ENCODE results near the gene ITPRIP.

DNA sequence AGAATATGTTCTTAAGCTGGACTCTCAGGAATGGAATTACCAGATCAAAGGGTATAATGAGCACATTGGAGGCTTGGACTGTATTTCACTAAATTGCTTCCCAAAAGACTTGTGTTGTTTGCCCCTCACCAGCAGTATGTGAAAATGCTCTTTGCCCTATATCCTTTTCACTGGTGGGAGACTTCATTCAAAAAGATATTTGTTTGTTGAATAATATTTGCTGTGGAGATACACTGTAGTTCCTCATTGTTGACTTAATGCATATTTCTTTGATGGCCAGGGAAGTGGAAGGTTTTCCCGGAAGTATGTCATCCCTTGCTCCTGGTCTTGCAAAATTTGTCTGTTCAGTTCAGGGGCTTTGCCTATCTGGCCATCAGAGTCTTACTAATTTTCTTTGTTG is 49.9 kb downstream of the ITPRIP start:
- TF ChIP-seq, protein P1, sequence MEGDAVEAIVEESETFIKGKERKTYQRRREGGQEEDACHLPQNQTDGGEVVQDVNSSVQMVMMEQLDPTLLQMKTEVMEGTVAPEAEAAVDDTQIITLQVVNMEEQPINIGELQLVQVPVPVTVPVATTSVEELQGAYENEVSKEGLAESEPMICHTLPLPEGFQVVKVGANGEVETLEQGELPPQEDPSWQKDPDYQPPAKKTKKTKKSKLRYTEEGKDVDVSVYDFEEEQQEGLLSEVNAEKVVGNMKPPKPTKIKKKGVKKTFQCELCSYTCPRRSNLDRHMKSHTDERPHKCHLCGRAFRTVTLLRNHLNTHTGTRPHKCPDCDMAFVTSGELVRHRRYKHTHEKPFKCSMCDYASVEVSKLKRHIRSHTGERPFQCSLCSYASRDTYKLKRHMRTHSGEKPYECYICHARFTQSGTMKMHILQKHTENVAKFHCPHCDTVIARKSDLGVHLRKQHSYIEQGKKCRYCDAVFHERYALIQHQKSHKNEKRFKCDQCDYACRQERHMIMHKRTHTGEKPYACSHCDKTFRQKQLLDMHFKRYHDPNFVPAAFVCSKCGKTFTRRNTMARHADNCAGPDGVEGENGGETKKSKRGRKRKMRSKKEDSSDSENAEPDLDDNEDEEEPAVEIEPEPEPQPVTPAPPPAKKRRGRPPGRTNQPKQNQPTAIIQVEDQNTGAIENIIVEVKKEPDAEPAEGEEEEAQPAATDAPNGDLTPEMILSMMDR (IDR thresholded peaks at IDR 0.05; ENCODE audit: borderline replicate concordance, extremely low read depth, low read length, poor library complexity, severe bottlenecking) = no peak
- TF ChIP-seq EZH2 (IDR thresholded peaks at IDR 0.05; ENCODE audit: borderline replicate concordance, low read depth, low read length, severe bottlenecking) = no peak

Data from DND-41 (cell line).